DOHH2 (cell line): ENCODE measurements around the gene ABHD17C.

Source experiments
- H3F3A ChIP-seq: fragments of 200-600 bp; sonication (generic), shearing (Covaris generic); 2 replicates; pipeline ENCODE4 v1.6.0; 2016; ENCODE audit warnings: antibody characterized with exemption, mild to moderate bottlenecking; ENCODE audit not compliant: control insufficient read depth, insufficient read depth
- H3K27ac ChIP-seq: fragments of 200-600 bp; sonication (generic); 2 replicates; pipeline ENCODE4 v1.5.1; 2014; ENCODE audit warnings: low read depth, mild to moderate bottlenecking, low read length, moderate library complexity
- H3K27me3 ChIP-seq: fragments of 200-600 bp; sonication (generic); 2 replicates; pipeline ENCODE4 v1.6.1; 2014; ENCODE audit warnings: mild to moderate bottlenecking, low read length, mixed read lengths; ENCODE audit not compliant: control insufficient read depth
- H3K36me3 ChIP-seq: fragments of 200-600 bp; sonication (generic); 2 replicates; pipeline ENCODE4 v1.6.1; 2014; ENCODE audit warnings: mild to moderate bottlenecking, low read length, moderate library complexity, mixed read lengths; ENCODE audit not compliant: control insufficient read depth
- H3K4me1 ChIP-seq: fragments of 200-600 bp; sonication (generic); 2 replicates; pipeline ENCODE4 v1.6.1; 2014; ENCODE audit warnings: mild to moderate bottlenecking, low read length, mixed read lengths; ENCODE audit not compliant: control insufficient read depth
- H3K4me2 ChIP-seq: fragments of 200-600 bp; sonication (generic); 2 replicates; pipeline ENCODE4 v1.6.0; 2014; ENCODE audit warnings: mild to moderate bottlenecking, low read length, moderate library complexity
- H3K4me3 ChIP-seq: fragments of 200-600 bp; sonication (generic); 2 replicates; pipeline ENCODE4 v1.5.1; 2014; ENCODE audit warnings: mild to moderate bottlenecking, low read length, mixed read lengths
- H3K79me2 ChIP-seq: fragments of 200-600 bp; sonication (generic); 2 replicates; pipeline ENCODE4 v1.6.1; 2014; ENCODE audit warnings: mild to moderate bottlenecking, low read length, mixed read lengths; ENCODE audit not compliant: control insufficient read depth
- H3K9me2 ChIP-seq: fragments of 200-600 bp; sonication (generic); replicated peaks from 2 replicates; pipeline ENCODE4 v1.6.1; 2014; ENCODE audit warnings: mild to moderate bottlenecking, low read length, mixed read lengths; ENCODE audit not compliant: control insufficient read depth
- H3K9me3 ChIP-seq: fragments of 200-600 bp; sonication (generic); 2 replicates; pipeline ENCODE4 v1.6.1; 2014; ENCODE audit warnings: antibody characterized with exemption, low read length, mixed read lengths; ENCODE audit not compliant: control insufficient read depth, insufficient read depth
- H4K20me1 ChIP-seq: fragments of 200-600 bp; sonication (generic); 2 replicates; pipeline ENCODE4 v1.6.0; 2014; ENCODE audit warnings: low read depth, mild to moderate bottlenecking, antibody characterized with exemption, low read length, moderate library complexity; ENCODE audit not compliant: control insufficient read depth, insufficient read depth
- CTCF ChIP-seq: fragments of 200-600 bp; sonication (generic); IDR thresholded peaks from one replicate; pipeline ENCODE4 v1.5.1; 2014; ENCODE audit warnings: antibody characterized with exemption, mild to moderate bottlenecking, low read depth, low read length; ENCODE audit not compliant: poor library complexity, severe bottlenecking
- EZH2phosphoT487 ChIP-seq: fragments of 200-600 bp; sonication (generic); IDR thresholded peaks from 2 replicates; pipeline ENCODE4 v1.6.1; 2017; ENCODE audit warnings: borderline replicate concordance, mild to moderate bottlenecking, antibody characterized with exemption, low read length, moderate library complexity, mixed read lengths

ABHD17C gene

GRCh38 chr15:80801891-80802680 lies 107.0 kb downstream of the ABHD17C start:
- H3K36me3 ChIP-seq, result no peaks in the 10 kb centered on the region
- no peaks in the 10 kb centered on the region for H3F3A ChIP-seq
- TF ChIP-seq EZH2phosphoT487 (no peak), CTCF (no peak)
- no peak overlapping the region for H3K4me3 ChIP-seq
- no peaks in the 10 kb centered on the region for H4K20me1 ChIP-seq
- no peaks in the 10 kb centered on the region for H3K79me2 ChIP-seq
- no peaks in the 10 kb centered on the region for H3K4me1 ChIP-seq
- no peaks in the 10 kb centered on the region for H3K9me3 ChIP-seq
- no peaks in the 10 kb centered on the region for H3K9me2 ChIP-seq
- H3K4me2 ChIP-seq, result no peak overlapping the region
- no peaks in the 10 kb centered on the region for H3K27me3 ChIP-seq
- no peak overlapping the region for H3K27ac ChIP-seq

- H3K36me3 ChIP-seq, result no peaks in the 10 kb centered on the region
- no peaks in the 10 kb centered on the region for H4K20me1 ChIP-seq
- no peaks in the 10 kb centered on the region for H3K9me3 ChIP-seq
- no peak overlapping the region for H3K4me2 ChIP-seq
- H3K9me2 ChIP-seq, result no peaks in the 10 kb centered on the region
- no peak for TF ChIP-seq EZH2phosphoT487
- no peak for TF ChIP-seq CTCF
- no peak overlapping the region for H3K4me3 ChIP-seq
- no peaks in the 10 kb centered on the region for H3K79me2 ChIP-seq
- H3F3A ChIP-seq, result no peaks in the 10 kb centered on the region
- no peak overlapping the region for H3K27ac ChIP-seq
- no peaks in the 10 kb centered on the region for H3K27me3 ChIP-seq
- H3K4me1 ChIP-seq, result no peaks in the 10 kb centered on the region
Measured at GRCh38 chr15:80803580-80804525, 108.7 kb downstream of the ABHD17C start.

- Histone ChIP-seq H3K27ac (no peak overlapping the region), H3K4me3 (no peak overlapping the region), H3K9me3 (no peaks in the 10 kb centered on the region), H3K36me3 (no peaks in the 10 kb centered on the region), H3K27me3 (no peaks in the 10 kb centered on the region), H3K4me1 (no peaks in the 10 kb centered on the region), H4K20me1 (no peaks in the 10 kb centered on the region), H3F3A (no peaks in the 10 kb centered on the region), H3K4me2 (no peak overlapping the region), H3K79me2 (no peaks in the 10 kb centered on the region), H3K9me2 (no peaks in the 10 kb centered on the region)
- no peak for TF ChIP-seq CTCF
- TF ChIP-seq EZH2phosphoT487, result no peak
Measured at GRCh38 chr15:80804970-80805495, 109.9 kb downstream of the ABHD17C start.
